ENCODE measurements around the gene THSD4.

THSD4 gene

GRCh38 chr15:71630475-71630809 lies 515.2 kb downstream of the THSD4 start:
- H3K4me3 ChIP-seq (ENCODE audit: low read length) = no peak overlapping the region
- no peaks in the 10 kb centered on the region for H3K27me3 ChIP-seq (ENCODE audit: control insufficient read depth, insufficient read depth, low read length)
- H3K9ac ChIP-seq (ENCODE audit: low read length) = no peak overlapping the region
- H3K36me3 ChIP-seq (ENCODE audit: control insufficient read depth, insufficient read depth, low read length) = no peaks in the 10 kb centered on the region
- no peaks in the 10 kb centered on the region for H3K9me3 ChIP-seq (ENCODE audit: control insufficient read depth, low read length)
- H3K4me1 ChIP-seq (ENCODE audit: control insufficient read depth, insufficient read depth, low read length) = no peaks in the 10 kb centered on the region

- Histone ChIP-seq H3K36me3 (ENCODE audit: control insufficient read depth, insufficient read depth, low read length) (no peaks in the 10 kb centered on the region), H3K9me3 (ENCODE audit: control insufficient read depth, low read length) (no peaks in the 10 kb centered on the region), H3K4me3 (ENCODE audit: low read length) (no peak overlapping the region), H3K27me3 (ENCODE audit: control insufficient read depth, insufficient read depth, low read length) (no peaks in the 10 kb centered on the region), H3K9ac (ENCODE audit: low read length) (no peak overlapping the region), H3K4me1 (ENCODE audit: control insufficient read depth, insufficient read depth, low read length) (no peaks in the 10 kb centered on the region)
Observed at GRCh38 chr15:71632576-71633195, 517.4 kb downstream of the THSD4 start.

- Histone ChIP-seq H3K36me3 (ENCODE audit: control insufficient read depth, insufficient read depth, low read length) (no peaks in the 10 kb centered on the region), H3K9me3 (ENCODE audit: control insufficient read depth, low read length) (no peaks in the 10 kb centered on the region), H3K4me1 (ENCODE audit: control insufficient read depth, insufficient read depth, low read length) (no peaks in the 10 kb centered on the region), H3K27me3 (ENCODE audit: control insufficient read depth, insufficient read depth, low read length) (no peaks in the 10 kb centered on the region), H3K9ac (ENCODE audit: low read length) (no peak overlapping the region), H3K4me3 (ENCODE audit: low read length) (no peak overlapping the region)
Observed at GRCh38 chr15:71634820-71635560, 519.7 kb downstream of the THSD4 start.

GRCh38 chr15:71635735-71636134 lies 520.5 kb downstream of the THSD4 start:
- no peaks in the 10 kb centered on the region for H3K4me1 ChIP-seq (ENCODE audit: control insufficient read depth, insufficient read depth, low read length)
- no peak overlapping the region for H3K9ac ChIP-seq (ENCODE audit: low read length)
- no peaks in the 10 kb centered on the region for H3K9me3 ChIP-seq (ENCODE audit: control insufficient read depth, low read length)
- H3K36me3 ChIP-seq (ENCODE audit: control insufficient read depth, insufficient read depth, low read length) = no peaks in the 10 kb centered on the region
- H3K27me3 ChIP-seq (ENCODE audit: control insufficient read depth, insufficient read depth, low read length) = no peaks in the 10 kb centered on the region
- no peak overlapping the region for H3K4me3 ChIP-seq (ENCODE audit: low read length)

GRCh38 chr15:71638876-71639275 lies 523.6 kb downstream of the THSD4 start:
- no peaks in the 10 kb centered on the region for H3K9me3 ChIP-seq (ENCODE audit: control insufficient read depth, low read length)
- no peaks in the 10 kb centered on the region for H3K4me1 ChIP-seq (ENCODE audit: control insufficient read depth, insufficient read depth, low read length)
- H3K9ac ChIP-seq (ENCODE audit: low read length) = no peak overlapping the region
- H3K36me3 ChIP-seq (ENCODE audit: control insufficient read depth, insufficient read depth, low read length) = no peaks in the 10 kb centered on the region
- no peaks in the 10 kb centered on the region for H3K27me3 ChIP-seq (ENCODE audit: control insufficient read depth, insufficient read depth, low read length)
- H3K4me3 ChIP-seq (ENCODE audit: low read length) = no peak overlapping the region

- H3K9ac ChIP-seq (ENCODE audit: low read length) = no peak overlapping the region
- H3K27me3 ChIP-seq (ENCODE audit: control insufficient read depth, insufficient read depth, low read length) = no peaks in the 10 kb centered on the region
- H3K4me1 ChIP-seq (ENCODE audit: control insufficient read depth, insufficient read depth, low read length) = no peaks in the 10 kb centered on the region
- H3K36me3 ChIP-seq (ENCODE audit: control insufficient read depth, insufficient read depth, low read length) = no peaks in the 10 kb centered on the region
- H3K4me3 ChIP-seq (ENCODE audit: low read length) = no peak overlapping the region
- H3K9me3 ChIP-seq (ENCODE audit: control insufficient read depth, low read length) = no peaks in the 10 kb centered on the region
Observed at GRCh38 chr15:71639471-71639870, 524.2 kb downstream of the THSD4 start.

- Histone ChIP-seq H3K9me3 (ENCODE audit: control insufficient read depth, low read length) (no peaks in the 10 kb centered on the region), H3K4me3 (ENCODE audit: low read length) (no peak overlapping the region), H3K4me1 (ENCODE audit: control insufficient read depth, insufficient read depth, low read length) (peaks cover 4% of the 10 kb centered on the region), H3K27me3 (ENCODE audit: control insufficient read depth, insufficient read depth, low read length) (no peaks in the 10 kb centered on the region), H3K9ac (ENCODE audit: low read length) (no peak overlapping the region), H3K36me3 (ENCODE audit: control insufficient read depth, insufficient read depth, low read length) (no peaks in the 10 kb centered on the region)
Observed at GRCh38 chr15:71643918-71644317, 528.6 kb downstream of the THSD4 start.

- Histone ChIP-seq H3K4me3 (ENCODE audit: low read length) (no peak overlapping the region), H3K36me3 (ENCODE audit: control insufficient read depth, insufficient read depth, low read length) (no peaks in the 10 kb centered on the region), H3K27me3 (ENCODE audit: control insufficient read depth, insufficient read depth, low read length) (no peaks in the 10 kb centered on the region), H3K4me1 (ENCODE audit: control insufficient read depth, insufficient read depth, low read length) (peaks cover 4% of the 10 kb centered on the region), H3K9me3 (ENCODE audit: control insufficient read depth, low read length) (no peaks in the 10 kb centered on the region), H3K9ac (ENCODE audit: low read length) (no peak overlapping the region)
Observed at GRCh38 chr15:71646767-71647486, 531.7 kb downstream of the THSD4 start.

- Histone ChIP-seq H3K36me3 (ENCODE audit: control insufficient read depth, insufficient read depth, low read length) (no peaks in the 10 kb centered on the region), H3K27me3 (ENCODE audit: control insufficient read depth, insufficient read depth, low read length) (no peaks in the 10 kb centered on the region), H3K4me3 (ENCODE audit: low read length) (no peak overlapping the region), H3K9ac (ENCODE audit: low read length) (no peak overlapping the region), H3K9me3 (ENCODE audit: control insufficient read depth, low read length) (no peaks in the 10 kb centered on the region), H3K4me1 (ENCODE audit: control insufficient read depth, insufficient read depth, low read length) (peaks cover 4% of the 10 kb centered on the region)
Observed at GRCh38 chr15:71647487-71647808, 532.2 kb downstream of the THSD4 start.

GRCh38 chr15:71648095-71648494 lies 532.8 kb downstream of the THSD4 start:
- Histone ChIP-seq H3K9ac (ENCODE audit: low read length) (no peak overlapping the region), H3K27me3 (ENCODE audit: control insufficient read depth, insufficient read depth, low read length) (no peaks in the 10 kb centered on the region), H3K36me3 (ENCODE audit: control insufficient read depth, insufficient read depth, low read length) (no peaks in the 10 kb centered on the region), H3K4me3 (ENCODE audit: low read length) (no peak overlapping the region), H3K9me3 (ENCODE audit: control insufficient read depth, low read length) (no peaks in the 10 kb centered on the region), H3K4me1 (ENCODE audit: control insufficient read depth, insufficient read depth, low read length) (peaks cover 4% of the 10 kb centered on the region)

- Histone ChIP-seq H3K4me3 (ENCODE audit: low read length) (no peak overlapping the region), H3K9me3 (ENCODE audit: control insufficient read depth, low read length) (no peaks in the 10 kb centered on the region), H3K9ac (ENCODE audit: low read length) (no peak overlapping the region), H3K36me3 (ENCODE audit: control insufficient read depth, insufficient read depth, low read length) (no peaks in the 10 kb centered on the region), H3K27me3 (ENCODE audit: control insufficient read depth, insufficient read depth, low read length) (no peaks in the 10 kb centered on the region), H3K4me1 (ENCODE audit: control insufficient read depth, insufficient read depth, low read length) (peaks cover 4% of the 10 kb centered on the region)
Observed at GRCh38 chr15:71649894-71650293, 534.6 kb downstream of the THSD4 start.

GRCh38 chr15:71650603-71651002 lies 535.3 kb downstream of the THSD4 start:
- Histone ChIP-seq H3K9ac (ENCODE audit: low read length) (no peak overlapping the region), H3K4me3 (ENCODE audit: low read length) (no peak overlapping the region), H3K36me3 (ENCODE audit: control insufficient read depth, insufficient read depth, low read length) (no peaks in the 10 kb centered on the region), H3K9me3 (ENCODE audit: control insufficient read depth, low read length) (no peaks in the 10 kb centered on the region), H3K27me3 (ENCODE audit: control insufficient read depth, insufficient read depth, low read length) (no peaks in the 10 kb centered on the region), H3K4me1 (ENCODE audit: control insufficient read depth, insufficient read depth, low read length) (peaks cover 4% of the 10 kb centered on the region)
